ENCODE data around the gene RBM18. TPM values are rescaled to one million over a fixed set of nuclear protein-coding genes. Genes with fewer than 3 reads are reported as not detected.
A peak's percentile ranks its signal among the peaks of the same experiment; 100 is the strongest.

RBM18 gene
- total RNA-seq, 1 experiment from 2014 or later, result 29.4 TPM

- DNase-seq, result no peak
Measured at GRCh38 chr9:122236681-122237080, 28.0 kb downstream of the RBM18 start.

GRCh38 chr9:122234022-122234748, 30.5 kb downstream of the RBM18 start:
- Histone ChIP-seq H3K27ac (no peak overlapping the region), H3K9me3 (replicated peaks) (no peaks in the 10 kb centered on the region), H3K4me1 (peaks cover 3% of the 10 kb centered on the region; the same call in 1 of the 2 replicates), H3K4me3 (no peak overlapping the region), H3K36me3 (no peaks in the 10 kb centered on the region), H3K27me3 (peaks cover 18% of the 10 kb centered on the region; the same call in 1 of the 2 replicates)
- DNase-seq, result no peak

More at GRCh38 chr9:122236681-122237080, 28.0 kb downstream of the RBM18 start:
- Histone ChIP-seq H3K4me3 (no peak overlapping the region), H3K4me1 (peaks cover 3% of the 10 kb centered on the region; the same call in 1 of the 2 replicates), H3K27ac (no peak overlapping the region), H3K27me3 (0 out of 2 replicates have a peak, but pooled peaks cover 2% of the 10 kb centered on the region), H3K9me3 (replicated peaks) (no peaks in the 10 kb centered on the region), H3K36me3 (peaks cover 14% of the 10 kb centered on the region)

GRCh38 chr9:122232796-122233306, 31.8 kb downstream of the RBM18 start:
- Histone ChIP-seq H3K36me3 (no peaks in the 10 kb centered on the region), H3K4me1 (peaks cover 3% of the 10 kb centered on the region; the same call in 1 of the 2 replicates), H3K9me3 (replicated peaks) (no peaks in the 10 kb centered on the region), H3K4me3 (no peak overlapping the region), H3K27ac (no peak overlapping the region), H3K27me3 (peaks cover 19% of the 10 kb centered on the region; the same call in 1 of the 2 replicates)
- no peak for DNase-seq

- peaks cover 19% of the 10 kb centered on the region; the same call in 1 of the 2 replicates for H3K27me3 ChIP-seq
- no peak for DNase-seq
- peak overlapping the region; percentile 67 for H3K4me3 ChIP-seq
- peaks cover 3% of the 10 kb centered on the region; the same call in 1 of the 2 replicates for H3K4me1 ChIP-seq
- no peak overlapping the region; the same call in 1 of the 2 replicates for H3K27ac ChIP-seq
- no peaks in the 10 kb centered on the region for H3K9me3 ChIP-seq (replicated peaks)
- no peaks in the 10 kb centered on the region for H3K36me3 ChIP-seq
Measured at GRCh38 chr9:122229485-122229837, 35.2 kb downstream of the RBM18 start.

DNA sequence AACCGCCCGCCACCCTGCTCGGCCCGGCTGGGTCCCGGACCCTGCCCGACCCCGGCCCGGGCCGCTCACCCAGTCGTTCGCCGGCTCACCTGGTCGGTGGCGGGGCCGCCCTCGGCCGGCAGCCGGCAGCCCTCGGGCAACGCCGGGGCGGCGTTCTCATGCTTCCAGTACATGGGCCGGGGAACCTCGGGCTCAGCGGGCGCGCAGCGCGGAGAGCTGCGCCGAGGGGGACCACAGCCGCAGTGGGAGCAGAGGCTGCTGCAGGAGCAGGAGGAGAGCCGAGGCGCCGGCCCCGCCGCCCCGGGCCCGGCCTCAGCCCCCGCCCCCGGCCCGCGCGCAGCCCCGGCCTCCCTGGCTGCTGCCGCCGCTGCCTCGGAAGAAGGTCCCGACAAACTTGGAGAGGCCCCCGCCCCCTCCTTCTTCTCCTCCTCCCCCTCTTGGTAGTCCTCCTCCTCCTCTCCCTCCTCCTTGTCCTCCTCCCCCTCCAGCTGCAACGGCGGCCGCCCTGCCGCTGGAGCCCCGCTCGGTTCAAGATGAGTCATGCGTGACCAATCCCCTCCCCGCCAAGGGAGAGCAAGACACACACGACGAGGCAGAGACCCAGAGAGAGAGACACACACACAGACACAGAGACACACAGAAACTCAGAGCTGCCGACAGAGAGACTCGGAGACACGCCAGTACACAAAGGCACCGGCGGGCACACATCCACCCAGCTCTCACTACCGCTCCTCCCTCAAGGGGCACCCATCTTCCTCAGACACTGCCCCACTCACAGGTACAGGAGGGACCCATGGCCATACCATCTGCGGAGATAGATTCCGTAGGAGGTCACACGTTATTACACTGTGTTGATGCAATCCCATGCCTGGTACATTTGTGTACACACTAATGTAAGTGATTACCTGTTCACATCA, 35.8 kb downstream of the RBM18 start, which contains the start of gene LHX6:
TSS of gene LHX6 (minus strand) at position 390 of the 917 bp plus-strand sequence. CDS start at position 173, 217 bp downstream.
- peaks cover 3% of the 10 kb centered on the region; the same call in 1 of the 2 replicates for H3K4me1 ChIP-seq
- peak within 1 kb of the TSS; percentile 67 for H3K4me3 ChIP-seq

DNA sequence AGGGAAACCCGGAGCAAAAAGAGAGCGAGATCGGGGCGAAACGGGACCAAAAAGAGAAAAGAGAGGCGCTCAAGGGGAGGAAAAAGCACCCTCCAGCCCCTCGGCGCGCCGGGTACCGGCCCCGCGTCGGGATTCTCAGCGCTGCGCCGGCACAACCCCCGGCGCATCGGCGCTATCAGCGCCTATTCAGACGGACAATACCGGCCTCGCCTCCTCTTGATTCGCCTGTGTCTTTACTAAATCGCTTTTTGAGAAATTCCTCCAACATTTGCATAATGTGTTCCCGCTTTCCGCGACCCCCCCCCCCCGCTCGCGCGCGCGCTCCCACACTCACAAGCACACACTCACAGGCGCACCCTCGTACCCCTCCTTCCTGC, 36.5 kb downstream of the RBM18 start:
- Histone ChIP-seq H3K4me1 (peaks cover 3% of the 10 kb centered on the region; the same call in 1 of the 2 replicates), H3K27me3 (peaks cover 17% of the 10 kb centered on the region; the same call in 1 of the 2 replicates), H3K27ac (no peak overlapping the region), H3K9me3 (replicated peaks) (no peaks in the 10 kb centered on the region), H3K4me3 (peak overlapping the region; percentile 67), H3K36me3 (no peaks in the 10 kb centered on the region)
- DNase-seq, result peak in 1 of 2 experiments; percentile 48

More for the DNA sequence above, 35.8 kb downstream of the RBM18 start, which contains the start of gene LHX6:
- peaks cover 19% of the 10 kb centered on the region; the same call in 1 of the 2 replicates for H3K27me3 ChIP-seq
- H3K36me3 ChIP-seq, result no peaks in the 10 kb centered on the region
- no peaks in the 10 kb centered on the region for H3K9me3 ChIP-seq (replicated peaks)
- DNase-seq, result peak; percentile 76 to 81
- no peak within 1 kb of the TSS; the same call in 1 of the 2 replicates for H3K27ac ChIP-seq

DNA sequence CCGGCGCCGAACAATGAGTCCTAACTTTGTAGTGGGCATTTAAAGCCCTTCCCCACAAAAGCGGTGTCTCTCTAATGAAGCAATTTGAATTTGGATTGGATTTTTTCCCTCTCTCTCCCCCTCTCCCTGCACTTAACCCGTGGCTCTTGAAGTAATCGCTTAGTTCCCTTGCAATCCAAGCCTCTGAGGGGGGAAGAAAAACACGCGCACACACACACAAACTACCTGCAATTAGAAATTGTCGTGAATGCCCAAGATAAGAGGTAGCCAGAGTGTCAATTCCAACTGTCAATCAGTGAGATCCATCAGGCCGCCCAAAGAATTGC, 37.1 kb downstream of the RBM18 start:
- Histone ChIP-seq H3K27ac (no peak overlapping the region), H3K4me3 (peak overlapping the region; percentile 67), H3K4me1 (no peaks in the 10 kb centered on the region), H3K36me3 (no peaks in the 10 kb centered on the region), H3K27me3 (peaks cover 17% of the 10 kb centered on the region; the same call in 1 of the 2 replicates), H3K9me3 (replicated peaks) (no peaks in the 10 kb centered on the region)
- no peak for DNase-seq

DNA sequence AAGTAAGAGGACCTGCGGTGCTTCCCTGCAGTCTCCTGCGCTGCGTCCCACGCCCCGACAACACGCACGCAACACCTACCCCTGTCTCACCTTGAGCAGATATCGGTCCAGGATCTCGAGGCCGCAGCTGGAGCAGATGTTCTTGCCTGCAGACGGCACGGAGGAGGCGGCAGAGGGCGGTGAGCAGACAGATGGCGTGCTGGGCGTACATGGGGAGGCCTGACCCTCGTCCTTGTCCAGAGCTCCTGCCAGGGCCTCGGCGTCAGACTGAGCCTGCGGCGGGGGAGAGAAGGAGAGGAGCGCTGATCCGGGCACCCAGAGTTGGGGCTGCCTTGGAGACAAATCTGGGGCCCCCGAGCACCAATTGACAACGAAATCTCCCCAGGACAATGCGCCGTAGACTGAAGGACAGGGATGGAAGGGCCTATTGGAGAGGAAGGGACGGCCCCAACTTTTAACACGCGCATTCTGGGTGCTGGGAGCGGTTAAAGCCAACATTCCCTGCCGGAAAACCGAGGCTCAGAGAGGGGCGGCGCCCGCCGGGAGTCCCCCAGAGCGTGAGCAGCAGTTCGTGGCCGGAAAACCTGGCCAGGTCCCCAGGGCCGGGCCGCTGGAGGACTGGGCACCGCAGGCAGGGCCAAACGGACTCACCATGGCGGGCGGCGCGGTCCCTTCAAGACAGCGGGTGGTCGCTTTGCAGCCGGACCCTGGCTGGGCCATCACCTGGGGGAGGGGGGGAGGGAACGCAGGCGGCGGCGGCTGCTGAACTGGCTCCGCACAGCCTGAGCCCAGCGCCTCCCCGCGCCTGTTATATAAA, 37.7 kb downstream of the RBM18 start:
- Histone ChIP-seq H3K27me3 (peaks cover 17% of the 10 kb centered on the region; the same call in 1 of the 2 replicates), H3K4me3 (no peak overlapping the region), H3K36me3 (no peaks in the 10 kb centered on the region), H3K4me1 (no peaks in the 10 kb centered on the region; the same call in 1 of the 2 replicates), H3K27ac (no peak overlapping the region), H3K9me3 (replicated peaks) (no peaks in the 10 kb centered on the region)
- DNase-seq, result no peak

DNA sequence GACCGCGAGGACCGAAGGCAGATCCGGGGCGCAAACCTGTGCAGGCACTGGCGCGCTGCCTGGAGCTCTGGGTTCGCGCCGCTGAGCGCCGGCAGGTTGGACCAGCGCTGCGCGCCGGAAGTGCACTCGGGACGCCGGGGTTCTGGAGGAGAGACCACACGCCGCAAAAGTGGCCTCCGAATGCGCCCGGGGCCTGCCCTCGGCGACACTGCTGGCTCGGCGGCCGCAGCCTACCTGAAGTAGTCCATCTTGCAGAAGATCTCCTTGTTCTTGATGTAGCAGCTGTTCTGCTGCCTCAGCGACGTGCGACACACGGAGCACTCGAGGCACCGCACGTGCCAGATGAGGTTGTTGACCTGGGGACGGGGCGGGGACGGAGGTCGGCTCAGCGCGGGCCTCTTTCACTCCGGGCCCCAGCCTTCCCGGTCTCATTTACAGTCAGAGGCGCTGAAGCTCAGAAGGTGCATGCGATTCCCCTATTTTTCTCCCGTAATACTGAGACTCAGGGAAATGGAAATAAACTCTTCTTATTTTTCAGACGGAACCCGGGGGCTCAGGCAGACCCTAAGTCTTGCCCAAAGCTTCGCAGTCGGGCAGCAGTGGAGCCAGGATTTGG, 38.4 kb downstream of the RBM18 start:
- no peak for DNase-seq
- H3K36me3 ChIP-seq, result no peaks in the 10 kb centered on the region
- H3K4me1 ChIP-seq, result peaks cover 4% of the 10 kb centered on the region; the same call in 1 of the 2 replicates
- H3K27ac ChIP-seq, result no peak overlapping the region
- peaks cover 17% of the 10 kb centered on the region; the same call in 1 of the 2 replicates for H3K27me3 ChIP-seq
- no peaks in the 10 kb centered on the region for H3K9me3 ChIP-seq (replicated peaks)
- no peak overlapping the region for H3K4me3 ChIP-seq

- H3K4me1 ChIP-seq, result peaks cover 4% of the 10 kb centered on the region; the same call in 1 of the 2 replicates
- H3K4me3 ChIP-seq, result no peak overlapping the region
- H3K27me3 ChIP-seq, result peaks cover 10% of the 10 kb centered on the region; the same call in 1 of the 2 replicates
- H3K27ac ChIP-seq, result no peak overlapping the region
- no peaks in the 10 kb centered on the region for H3K36me3 ChIP-seq
- H3K9me3 ChIP-seq (replicated peaks), result no peaks in the 10 kb centered on the region
- no peak for DNase-seq
Measured at GRCh38 chr9:122225312-122226141, 39.1 kb downstream of the RBM18 start.

- Histone ChIP-seq H3K4me1 (peaks cover 4% of the 10 kb centered on the region; the same call in 1 of the 2 replicates), H3K9me3 (replicated peaks) (no peaks in the 10 kb centered on the region), H3K4me3 (no peak overlapping the region), H3K27ac (no peak overlapping the region), H3K36me3 (no peaks in the 10 kb centered on the region), H3K27me3 (no peaks in the 10 kb centered on the region)
- DNase-seq, result no peak
Measured at GRCh38 chr9:122223435-122223834, 41.2 kb downstream of the RBM18 start.

GRCh38 chr9:122222791-122223190, 41.8 kb downstream of the RBM18 start:
- H3K36me3 ChIP-seq, result no peaks in the 10 kb centered on the region
- H3K9me3 ChIP-seq (replicated peaks), result no peaks in the 10 kb centered on the region
- no peak for DNase-seq
- no peak overlapping the region for H3K27ac ChIP-seq
- peaks cover 4% of the 10 kb centered on the region; the same call in 1 of the 2 replicates for H3K4me1 ChIP-seq
- no peak overlapping the region for H3K4me3 ChIP-seq
- no peaks in the 10 kb centered on the region for H3K27me3 ChIP-seq
